RWPE2 (cell line): Measurements from ENCODE around the gene SREBF2.
A peak's percentile ranks its signal among the peaks of the same experiment; 100 is the strongest.

Source experiments
- ATAC-seq: fragments of 200-7000 bp; cut with Tn5 transposase; 3 replicates; pipeline ENCODE4 v1.9.1; 2021; ENCODE audit warnings: low read depth
- DNase-seq: peaks from one replicate; pipeline ENCODE4 v3.0.0-alpha.2; 2020; ENCODE audit warnings: low spot score
- H3K27ac ChIP-seq: fragments of 450-650 bp; 2 replicates; pipeline ENCODE4 v1.5.1; 2017; ENCODE audit warnings: mild to moderate bottlenecking; ENCODE audit not compliant: poor library complexity, severe bottlenecking
- H3K27me3 ChIP-seq: fragments of 250-450 bp; sonication (Bioruptor Pico); 2 replicates; pipeline ENCODE4 v1.5.1; 2021; ENCODE audit warnings: mild to moderate bottlenecking, moderate library complexity; ENCODE audit not compliant: insufficient read depth, poor library complexity, severe bottlenecking
- H3K36me3 ChIP-seq: fragments of 250-450 bp; sonication (Bioruptor Pico); 2 replicates; pipeline ENCODE4 v1.5.1; 2020; ENCODE audit warnings: low read depth, mild to moderate bottlenecking, moderate library complexity
- H3K4me1 ChIP-seq: fragments of 250-450 bp; sonication (Bioruptor Pico); 2 replicates; pipeline ENCODE4 v1.5.1; 2021; ENCODE audit warnings: mild to moderate bottlenecking, moderate library complexity; ENCODE audit not compliant: insufficient read depth, poor library complexity, severe bottlenecking
- H3K4me3 ChIP-seq: fragments of 250-450 bp; sonication (Bioruptor Pico); 2 replicates; pipeline ENCODE4 v1.5.1; 2021; ENCODE audit warnings: mild to moderate bottlenecking, moderate library complexity; ENCODE audit not compliant: severe bottlenecking
- H3K9me3 ChIP-seq: fragments of 250-450 bp; sonication (Bioruptor Pico); 2 replicates; pipeline ENCODE4 v1.5.1; 2021; ENCODE audit warnings: mild to moderate bottlenecking, moderate library complexity; ENCODE audit not compliant: severe bottlenecking
- CTCF ChIP-seq: fragments of 450-650 bp; IDR thresholded peaks from one replicate; pipeline ENCODE4 v1.5.1; 2017; ENCODE audit warnings: mild to moderate bottlenecking, moderate library complexity; ENCODE audit not compliant: poor library complexity, severe bottlenecking

Gene SREBF2

GRCh38 chr22:41799486-41800347 is 33.2 kb upstream of the SREBF2 start:
- peak; percentile 5; the same call in 1 of the 3 replicates for ATAC-seq
- H3K9me3 ChIP-seq: no peaks in the 10 kb centered on the region
- TF ChIP-seq CTCF: no peak
- peak overlapping the region; percentile 98 for H3K4me3 ChIP-seq
- H3K27me3 ChIP-seq: no peaks in the 10 kb centered on the region
- no peaks in the 10 kb centered on the region for H3K36me3 ChIP-seq
- no peak for DNase-seq
- H3K27ac ChIP-seq: peak overlapping the region; percentile 42
- H3K4me1 ChIP-seq: no peaks in the 10 kb centered on the region

- Histone ChIP-seq H3K4me3 (peak within 1 kb of the TSS; percentile 98), H3K36me3 (no peaks in the 10 kb centered on the region), H3K9me3 (no peaks in the 10 kb centered on the region), H3K27me3 (no peaks in the 10 kb centered on the region), H3K27ac (peak within 1 kb of the TSS; percentile 42), H3K4me1 (no peaks in the 10 kb centered on the region)
- peak; percentile 85 for DNase-seq
- no peak for TF ChIP-seq CTCF
- peak; percentile 96 for ATAC-seq
Observed at GRCh38 chr22:41800348-41801146, 32.4 kb upstream of the SREBF2 start, which contains the start of gene CCDC134. Gene CCDC134, plus strand, starts transcription at chr22:41800679. Its CDS starts 8,212 bp downstream, at chr22:41808891.

- H3K27me3 ChIP-seq: no peaks in the 10 kb centered on the region
- peak overlapping the region; percentile 42 for H3K27ac ChIP-seq
Observed at GRCh38 chr22:41801147-41801819, 31.6 kb upstream of the SREBF2 start.

GRCh38 chr22:41801886-41802285 is 31.0 kb upstream of the SREBF2 start:
- DNase-seq: no peak
- Histone ChIP-seq H3K9me3 (no peaks in the 10 kb centered on the region), H3K4me1 (no peaks in the 10 kb centered on the region), H3K36me3 (no peaks in the 10 kb centered on the region), H3K27ac (no peak overlapping the region), H3K27me3 (no peaks in the 10 kb centered on the region), H3K4me3 (no peak overlapping the region)
- TF ChIP-seq CTCF: no peak
- ATAC-seq: no peak

More at GRCh38 chr22:41801147-41801819, 31.6 kb upstream of the SREBF2 start:
- H3K4me1 ChIP-seq: no peaks in the 10 kb centered on the region
- no peaks in the 10 kb centered on the region for H3K9me3 ChIP-seq
- no peaks in the 10 kb centered on the region for H3K36me3 ChIP-seq
- ATAC-seq: peak; percentile 7; the same call in 1 of the 3 replicates
- no peak for TF ChIP-seq CTCF
- DNase-seq: no peak
- H3K4me3 ChIP-seq: peak overlapping the region; percentile 98
